ENCODE data around the gene KRTAP10-6. TPM values are rescaled to one million over a fixed set of nuclear protein-coding genes. Genes with fewer than 3 reads are reported as not detected.
A peak's percentile ranks its signal among the peaks of the same experiment; 100 is the strongest.
"Not testable (repeated sequence)": the region's sequence is repeated elsewhere in the genome, so short reads cannot be mapped to it uniquely, and the experiment has no call there.

Gene KRTAP10-6
- total RNA-seq, 2 donors from 2014 or later = not detected

DNA sequence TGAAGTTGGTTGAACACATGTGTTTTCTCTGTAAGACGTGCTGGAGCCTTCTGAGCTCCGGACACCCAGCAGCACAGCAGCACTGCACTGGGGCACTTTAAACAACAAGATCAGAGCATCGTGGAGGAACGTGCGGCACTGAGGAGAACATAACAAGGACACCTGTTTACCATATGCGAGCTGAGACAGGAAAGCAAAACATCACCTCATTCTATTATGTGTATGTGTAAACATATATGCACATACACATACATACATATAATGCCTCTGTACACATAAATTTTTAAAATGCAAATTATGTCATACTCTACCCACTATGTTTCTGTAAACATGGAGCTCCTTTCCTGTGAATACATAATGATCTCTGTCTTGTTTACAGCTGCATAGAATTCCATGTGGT, 3.2 kb upstream of the KRTAP10-6 start:
- TF ChIP-seq, protein P1, sequence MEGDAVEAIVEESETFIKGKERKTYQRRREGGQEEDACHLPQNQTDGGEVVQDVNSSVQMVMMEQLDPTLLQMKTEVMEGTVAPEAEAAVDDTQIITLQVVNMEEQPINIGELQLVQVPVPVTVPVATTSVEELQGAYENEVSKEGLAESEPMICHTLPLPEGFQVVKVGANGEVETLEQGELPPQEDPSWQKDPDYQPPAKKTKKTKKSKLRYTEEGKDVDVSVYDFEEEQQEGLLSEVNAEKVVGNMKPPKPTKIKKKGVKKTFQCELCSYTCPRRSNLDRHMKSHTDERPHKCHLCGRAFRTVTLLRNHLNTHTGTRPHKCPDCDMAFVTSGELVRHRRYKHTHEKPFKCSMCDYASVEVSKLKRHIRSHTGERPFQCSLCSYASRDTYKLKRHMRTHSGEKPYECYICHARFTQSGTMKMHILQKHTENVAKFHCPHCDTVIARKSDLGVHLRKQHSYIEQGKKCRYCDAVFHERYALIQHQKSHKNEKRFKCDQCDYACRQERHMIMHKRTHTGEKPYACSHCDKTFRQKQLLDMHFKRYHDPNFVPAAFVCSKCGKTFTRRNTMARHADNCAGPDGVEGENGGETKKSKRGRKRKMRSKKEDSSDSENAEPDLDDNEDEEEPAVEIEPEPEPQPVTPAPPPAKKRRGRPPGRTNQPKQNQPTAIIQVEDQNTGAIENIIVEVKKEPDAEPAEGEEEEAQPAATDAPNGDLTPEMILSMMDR (IDR thresholded peaks at IDR 0.05) = no peak
- H3K36me3 ChIP-seq = no peaks in the 10 kb centered on the region

DNA sequence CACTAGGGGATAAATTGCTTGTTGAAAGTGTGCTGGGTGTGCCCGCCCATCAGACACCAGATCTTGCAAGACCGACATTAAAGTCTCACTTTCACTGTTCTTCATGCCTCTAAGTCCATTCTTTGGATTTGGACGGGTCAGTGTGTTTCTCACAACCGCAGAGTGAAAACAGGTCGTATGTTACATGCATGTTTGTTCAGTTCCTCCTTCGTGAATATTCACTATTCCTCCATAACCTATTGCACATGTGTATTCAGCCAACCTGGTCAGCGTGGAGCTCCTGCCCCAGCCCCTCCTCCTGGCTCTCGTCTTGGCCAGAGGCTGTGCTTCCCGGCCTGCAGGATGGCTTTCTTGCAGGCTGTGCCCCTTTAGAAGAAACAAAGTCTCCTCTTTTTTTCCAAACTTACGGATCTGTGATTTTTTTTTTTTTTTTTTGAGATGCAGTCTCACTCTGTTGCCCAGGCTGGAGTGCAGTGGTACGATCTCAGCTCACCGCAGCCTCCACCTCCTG, 2.2 kb upstream of the KRTAP10-6 start:
- TF ChIP-seq, protein P1 (IDR thresholded peaks at IDR 0.05) = no peak
- Histone ChIP-seq H3K9me3 (peaks cover 0 to 4% of the 10 kb centered on the region in 2 donors), H3K4me3 (no peak overlapping the region), H3K36me3 (no peaks in the 10 kb centered on the region), H3K27me3 (no peaks in the 10 kb centered on the region), H3K27ac (no peak overlapping the region), H3K4me1 (no peaks in the 10 kb centered on the region)
- peak; percentile 30 for DNase-seq (ENCODE audit: low spot score)

More for the DNA sequence above, 3.2 kb upstream of the KRTAP10-6 start:
- H3K27me3 ChIP-seq = no peaks in the 10 kb centered on the region
- DNase-seq (ENCODE audit: low spot score) = no peak
- H3K27ac ChIP-seq = no peak overlapping the region
- no peak overlapping the region for H3K4me3 ChIP-seq
- no peaks in the 10 kb centered on the region for H3K4me1 ChIP-seq
- H3K9me3 ChIP-seq = peaks cover 0 to 4% of the 10 kb centered on the region in 2 donors

DNA sequence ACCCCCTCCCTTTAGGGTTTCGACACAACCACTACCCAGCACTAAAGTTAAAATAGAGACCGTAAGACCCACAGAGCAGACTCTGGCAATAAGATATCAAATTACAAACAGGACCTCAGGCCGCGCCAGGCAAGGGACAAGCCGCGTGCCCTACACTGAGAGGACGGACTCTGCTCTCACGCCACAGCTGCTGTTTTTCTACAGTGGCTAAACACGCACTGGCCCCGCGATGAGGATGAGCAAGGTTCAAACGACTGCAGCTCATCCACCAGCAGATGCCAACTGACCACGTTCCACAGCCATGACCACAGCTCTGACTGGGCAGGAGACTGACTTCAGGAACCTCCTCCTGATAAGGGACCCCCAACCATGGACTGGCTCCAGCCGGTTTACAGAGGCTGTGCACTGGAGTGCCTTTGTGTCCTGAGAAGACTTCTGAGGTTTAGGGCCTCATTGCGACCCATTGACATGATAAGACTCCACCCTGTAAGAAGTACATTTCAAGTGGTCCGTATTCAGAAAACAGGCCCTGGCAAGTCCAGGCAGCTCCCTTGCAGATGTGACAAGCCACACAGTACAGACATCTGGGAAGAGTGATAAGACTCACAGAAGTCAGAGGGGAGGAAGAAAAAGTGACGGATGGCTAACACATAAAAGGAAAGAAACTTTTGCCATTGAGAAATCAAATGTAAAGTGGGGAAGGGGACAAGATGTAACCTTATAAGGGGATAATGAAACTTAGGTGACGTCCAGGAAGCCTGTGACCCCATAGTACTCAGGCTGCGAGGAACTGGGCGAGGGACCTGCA, 1.5 kb upstream of the KRTAP10-6 start:
- TF ChIP-seq, protein P1 (IDR thresholded peaks at IDR 0.05) = no peak
- no peak overlapping the region for H3K4me3 ChIP-seq
- no peak overlapping the region for H3K27ac ChIP-seq
- no peaks in the 10 kb centered on the region for H3K27me3 ChIP-seq
- peaks cover 0 to 2% of the 10 kb centered on the region in 2 donors for H3K9me3 ChIP-seq
- H3K36me3 ChIP-seq = no peaks in the 10 kb centered on the region
- H3K4me1 ChIP-seq = no peaks in the 10 kb centered on the region
- DNase-seq (ENCODE audit: low spot score) = peak; percentile 48

DNA sequence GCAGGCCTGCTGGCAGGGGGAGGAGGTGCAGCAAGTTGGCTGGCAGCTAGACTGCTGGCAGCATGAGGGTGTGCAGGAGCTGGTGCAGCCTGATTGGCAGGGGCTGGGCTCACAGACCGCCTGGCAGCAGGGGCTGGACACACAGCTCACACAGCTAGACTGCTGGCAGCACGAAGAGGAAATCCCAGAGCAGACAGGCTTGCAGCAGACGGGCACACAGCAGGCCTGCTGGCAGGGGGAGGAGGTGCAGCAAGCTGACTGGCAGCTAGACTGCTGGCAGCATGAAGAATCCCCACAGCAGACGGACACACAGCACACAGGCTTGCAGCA, 539 bp downstream of the KRTAP10-6 start:
- not testable (repeated sequence) for H3K36me3 ChIP-seq; H3K27ac ChIP-seq; DNase-seq (ENCODE audit: low spot score); H3K4me3 ChIP-seq; H3K9me3 ChIP-seq; H3K4me1 ChIP-seq; H3K27me3 ChIP-seq

DNA sequence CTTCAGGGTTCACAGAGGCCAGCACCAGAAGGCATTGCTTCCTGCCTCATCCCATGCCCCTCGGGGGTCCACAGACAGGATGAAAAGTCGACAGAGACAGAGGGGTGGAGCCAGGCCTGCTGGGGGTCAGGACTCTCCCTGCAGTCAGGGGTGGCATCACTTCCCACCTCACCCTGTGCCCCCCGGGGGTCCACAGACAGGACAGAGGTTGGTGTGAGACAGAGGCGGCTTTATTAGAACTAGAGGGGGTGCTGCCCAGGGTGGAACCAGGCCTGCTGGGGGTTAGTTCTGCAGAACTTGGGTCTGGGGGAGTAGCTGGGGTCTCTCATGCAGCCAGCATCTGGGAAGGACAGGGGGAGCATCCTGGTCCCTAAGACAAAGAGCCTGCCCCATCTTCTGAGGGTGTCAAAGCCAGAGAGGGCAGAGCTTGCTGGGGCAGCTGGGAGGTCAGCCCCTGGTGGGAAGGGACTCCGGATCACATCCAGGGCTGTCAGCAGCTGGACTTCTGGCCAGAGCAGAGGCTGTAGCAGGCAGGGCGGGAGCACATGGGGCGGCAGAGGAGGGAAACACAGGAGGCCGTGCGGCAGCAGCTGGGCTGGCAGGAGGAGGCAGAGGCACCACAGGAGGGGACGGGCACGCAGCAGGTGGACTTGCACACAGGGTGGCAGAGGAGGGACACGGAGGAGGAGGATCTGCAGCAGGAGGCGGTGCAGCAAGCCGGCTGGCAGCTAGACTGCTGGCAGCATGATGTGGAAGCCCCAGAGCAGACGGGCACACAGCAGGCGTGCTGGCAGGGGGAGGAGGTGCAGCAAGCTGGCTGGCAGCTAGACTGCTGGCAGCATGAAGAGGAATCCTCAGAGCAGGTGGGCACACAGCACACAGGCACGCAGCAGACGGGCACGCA, 1.2 kb downstream of the KRTAP10-6 start:
- not testable (repeated sequence) for H3K4me1 ChIP-seq; H3K27me3 ChIP-seq; H3K27ac ChIP-seq; DNase-seq (ENCODE audit: low spot score); H3K9me3 ChIP-seq; H3K4me3 ChIP-seq; H3K36me3 ChIP-seq

GRCh38 chr21:44590311-44590721, 2.0 kb downstream of the KRTAP10-6 start:
- Histone ChIP-seq H3K27ac (no peak overlapping the region), H3K36me3 (no peaks in the 10 kb centered on the region)

More at GRCh38 chr21:44590311-44590721, 2.0 kb downstream of the KRTAP10-6 start:
- no peaks in the 10 kb centered on the region for H3K4me1 ChIP-seq
- no peaks in the 10 kb centered on the region for H3K9me3 ChIP-seq
- H3K27me3 ChIP-seq = no peaks in the 10 kb centered on the region
- TF ChIP-seq, protein P1 (IDR thresholded peaks at IDR 0.05) = no peak
- DNase-seq (ENCODE audit: low spot score) = no peak
- H3K4me3 ChIP-seq = no peak overlapping the region
